Spinal cord (tissue), 10 donors: Measurements from ENCODE around the gene DHCR24. TPM values are rescaled to one million over a fixed set of nuclear protein-coding genes. Genes with fewer than 3 reads are reported as not detected.

Experiments used
- DNase-seq, 6 donors: peaks; one replicate each; pipeline versions ENCODE4 v3.0.0 to v3.0.0-alpha.2; 2013 to 2015; ENCODE audit warnings: low spot score in 6 of 6, low read depth in 4 of 6
- H3K27ac ChIP-seq: one replicate; pipeline ENCODE4 v1.5.1; 2013; ENCODE audit warnings: low read depth, low read length, control low read depth
- H3K27me3 ChIP-seq: one replicate; pipeline ENCODE4 v1.6.1; 2013; ENCODE audit warnings: low read length; ENCODE audit not compliant: control insufficient read depth, insufficient read depth
- H3K36me3 ChIP-seq: one replicate; pipeline ENCODE4 v1.6.1; 2013; ENCODE audit warnings: low read length; ENCODE audit not compliant: control insufficient read depth, insufficient read depth
- H3K4me1 ChIP-seq: one replicate; pipeline ENCODE4 v1.6.1; 2013; ENCODE audit warnings: low read length; ENCODE audit not compliant: control insufficient read depth, insufficient read depth
- H3K4me3 ChIP-seq: one replicate; pipeline ENCODE4 v1.5.1; 2013; ENCODE audit warnings: low read depth, low read length, control low read depth
- H3K9me3 ChIP-seq: one replicate; pipeline ENCODE4 v1.6.1; 2013; ENCODE audit warnings: low read length; ENCODE audit not compliant: control insufficient read depth, insufficient read depth
- WGBS: methylation state at CpG from one replicate; pipeline ENCODE4 v1.1.5; 2013; ENCODE audit warnings: missing lambda C conversion rate; ENCODE audit not compliant: insufficient coverage; 5-methylcytosine and 5-hydroxymethylcytosine counted together
- polyA plus RNA-seq, 2 donors: library from polyadenylated mRNA; unstranded; fragments of 120-200 nt; gene quantifications; one replicate each; pipeline ENCODE4 v1.2.1, GENCODE V29; 2013; ENCODE audit not compliant: insufficient read length in 2 of 2
- total RNA-seq, 2 donors: library from RNA; depleted of rRNA in 1 of 2; stranded (reverse); fragments of 120-200 nt in 1 of 2; fragments of >200 nt in 1 of 2; gene quantifications; one replicate each; pipeline versions ENCODE4 v1.2.3 to v1.2.4, GENCODE V29; 2013 to 2014
- donor health status: healthy.

DHCR24 gene
- total and polyA plus RNA-seq, 4 donors, result 73.2 to 138 (median 113) TPM

GRCh38 chr1:54823670-54824069 lies 63.3 kb downstream of the DHCR24 start:
- no peak for DNase-seq
- Histone ChIP-seq H3K4me3 (no peak overlapping the region), H3K9me3 (peaks cover 10% of the 10 kb centered on the region), H3K27me3 (no peaks in the 10 kb centered on the region), H3K4me1 (no peaks in the 10 kb centered on the region), H3K36me3 (no peaks in the 10 kb centered on the region), H3K27ac (no peak overlapping the region)
- no CpG with 5 or more reads among the region's 3 CpGs for WGBS

GRCh38 chr1:54819733-54820132 lies 67.3 kb downstream of the DHCR24 start:
- Histone ChIP-seq H3K4me1 (no peaks in the 10 kb centered on the region), H3K27ac (no peak overlapping the region), H3K36me3 (no peaks in the 10 kb centered on the region), H3K9me3 (peaks cover 6% of the 10 kb centered on the region), H3K27me3 (no peaks in the 10 kb centered on the region), H3K4me3 (no peak overlapping the region)
- DNase-seq, result no peak

- Histone ChIP-seq H3K9me3 (peaks cover 4% of the 10 kb centered on the region), H3K36me3 (no peaks in the 10 kb centered on the region), H3K27me3 (no peaks in the 10 kb centered on the region), H3K4me1 (no peaks in the 10 kb centered on the region), H3K27ac (no peak overlapping the region), H3K4me3 (no peak overlapping the region)
- WGBS, result 90% methylated on average over 2 of the region's 4 CpGs
- DNase-seq, result no peak
Measured at GRCh38 chr1:54819195-54819536, 67.8 kb downstream of the DHCR24 start.

DNA sequence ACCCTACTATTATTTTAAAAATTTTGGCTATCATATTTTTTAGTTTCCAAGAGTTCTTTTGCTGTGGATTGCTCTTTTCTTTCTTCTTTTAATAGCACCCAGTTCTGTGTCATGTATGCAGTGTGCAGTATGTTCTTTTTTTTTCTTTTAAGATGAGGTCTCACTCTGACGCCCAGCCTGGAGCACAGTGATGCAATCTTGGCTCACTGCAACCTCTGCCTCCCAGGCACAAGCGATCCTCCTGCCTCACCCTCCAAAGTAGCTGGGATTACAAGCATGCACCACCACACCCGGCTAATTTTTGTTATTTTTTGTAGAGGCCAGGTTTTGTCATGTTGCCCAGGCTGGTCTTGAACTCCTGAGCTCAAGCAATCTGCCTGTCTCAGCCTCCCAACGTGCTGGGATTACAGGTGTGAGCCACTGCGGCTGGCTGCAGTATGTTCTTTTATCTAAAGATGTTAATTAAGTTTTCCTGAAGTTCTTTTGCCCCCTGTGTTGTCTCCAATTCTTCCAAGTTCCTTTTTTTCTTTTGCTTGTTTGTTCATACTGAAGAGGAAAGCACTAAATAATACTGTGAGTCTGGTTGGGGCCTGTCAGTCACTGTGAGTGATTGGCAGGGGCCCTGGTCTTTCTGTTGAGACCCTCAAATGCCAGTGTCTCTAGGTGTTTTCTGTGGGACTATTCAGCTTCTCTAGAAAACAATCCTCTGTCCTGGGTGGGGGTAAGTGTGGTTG lies 68.4 kb downstream of the DHCR24 start:
- Histone ChIP-seq H3K36me3 (no peaks in the 10 kb centered on the region), H3K4me1 (peaks cover 2% of the 10 kb centered on the region), H3K9me3 (peaks cover 3% of the 10 kb centered on the region), H3K27ac (no peak overlapping the region), H3K27me3 (no peaks in the 10 kb centered on the region), H3K4me3 (no peak overlapping the region)
- DNase-seq, result no peak
- 100% methylated on average over 1 of the region's 5 CpGs for WGBS

GRCh38 chr1:54816951-54817350 lies 70.0 kb downstream of the DHCR24 start:
- no peaks in the 10 kb centered on the region for H3K36me3 ChIP-seq
- no peaks in the 10 kb centered on the region for H3K9me3 ChIP-seq
- DNase-seq, result no peak
- H3K27ac ChIP-seq, result no peak overlapping the region
- no peak overlapping the region for H3K4me3 ChIP-seq
- 94% methylated on average over 10 of the region's 13 CpGs for WGBS
- no peaks in the 10 kb centered on the region for H3K27me3 ChIP-seq
- peaks cover 2% of the 10 kb centered on the region for H3K4me1 ChIP-seq

- Histone ChIP-seq H3K27me3 (no peaks in the 10 kb centered on the region), H3K27ac (no peak overlapping the region), H3K36me3 (no peaks in the 10 kb centered on the region), H3K4me3 (no peak overlapping the region), H3K4me1 (peaks cover 2% of the 10 kb centered on the region), H3K9me3 (no peaks in the 10 kb centered on the region)
- WGBS, result 80% methylated on average over 5 of the region's 6 CpGs
- no peak for DNase-seq
Measured at GRCh38 chr1:54816130-54816529, 70.9 kb downstream of the DHCR24 start.

DNA sequence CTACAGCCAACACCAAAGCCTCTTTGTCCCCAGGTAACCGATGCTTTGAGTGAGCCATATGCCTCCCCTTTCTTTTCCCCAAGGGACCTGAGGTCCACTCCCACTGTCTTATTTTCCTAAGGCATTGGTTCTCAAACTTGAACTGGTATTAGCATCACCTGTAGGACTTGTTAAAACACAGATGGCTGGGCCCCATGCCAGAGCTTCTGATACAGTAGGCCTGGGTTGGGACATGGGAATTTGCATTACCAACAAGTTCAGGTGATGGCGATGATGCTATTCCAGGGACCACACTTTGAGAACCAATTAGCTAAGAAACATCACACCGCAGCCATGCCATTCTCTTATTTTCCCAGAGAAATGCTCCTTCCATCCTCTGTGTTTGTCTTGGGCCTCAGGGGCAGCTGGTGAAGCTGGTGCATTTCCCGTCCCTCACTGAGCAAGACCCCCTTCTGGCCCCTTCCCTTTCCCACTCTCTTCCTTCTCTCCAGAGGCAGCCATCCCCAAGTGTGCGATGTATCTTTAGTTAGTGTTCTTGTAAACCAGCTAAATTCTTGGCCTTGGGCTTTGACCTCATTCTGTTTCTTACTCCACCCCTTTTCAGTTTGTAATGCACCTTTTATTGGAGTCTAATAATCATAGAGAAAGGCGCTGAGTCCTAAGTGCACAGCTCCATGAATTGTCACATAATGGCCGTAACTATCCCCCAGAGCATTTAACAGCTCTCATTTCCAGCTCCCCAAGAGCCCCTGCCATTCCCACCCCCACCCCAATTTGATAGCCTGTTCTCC lies 71.7 kb downstream of the DHCR24 start:
- Histone ChIP-seq H3K4me1 (peaks cover 2% of the 10 kb centered on the region), H3K27me3 (no peaks in the 10 kb centered on the region), H3K9me3 (no peaks in the 10 kb centered on the region), H3K36me3 (no peaks in the 10 kb centered on the region), H3K4me3 (no peak overlapping the region), H3K27ac (no peak overlapping the region)
- WGBS, result 85% methylated on average over 5 of the region's 7 CpGs
- DNase-seq, result no peak

GRCh38 chr1:54814571-54814970 lies 72.4 kb downstream of the DHCR24 start:
- Histone ChIP-seq H3K9me3 (no peaks in the 10 kb centered on the region), H3K27ac (no peak overlapping the region), H3K4me1 (peaks cover 2% of the 10 kb centered on the region), H3K4me3 (no peak overlapping the region), H3K27me3 (no peaks in the 10 kb centered on the region), H3K36me3 (no peaks in the 10 kb centered on the region)
- 78% methylated on average over 4 of the region's 5 CpGs for WGBS
- DNase-seq, result no peak

GRCh38 chr1:54814126-54814498 lies 72.9 kb downstream of the DHCR24 start:
- Histone ChIP-seq H3K9me3 (no peaks in the 10 kb centered on the region), H3K4me3 (no peak overlapping the region), H3K4me1 (peaks cover 2% of the 10 kb centered on the region), H3K27ac (no peak overlapping the region), H3K27me3 (no peaks in the 10 kb centered on the region), H3K36me3 (no peaks in the 10 kb centered on the region)
- 83% methylated on average over 10 of the region's 10 CpGs for WGBS
- DNase-seq, result no peak
